NCI-H1092 treated with DMSO at 0.1 percent for 48 hours (cell line): ENCODE data around the gene ADAMTS6.
"Not testable (repeated sequence)": the region's sequence is repeated elsewhere in the genome, so short reads cannot be mapped to it uniquely, and the experiment has no call there.

Experiments
- DNase-seq: peaks from one replicate; lab custom pipeline; 2025; lab: John Stamatoyannopoulos, UW

The ADAMTS6 gene

GRCh38 chr5:65366655-65367054 is 115.1 kb downstream of the ADAMTS6 start:
- no peak for DNase-seq

GRCh38 chr5:65364907-65365306 is 116.8 kb downstream of the ADAMTS6 start:
- peak; percentile 54 for DNase-seq

DNA sequence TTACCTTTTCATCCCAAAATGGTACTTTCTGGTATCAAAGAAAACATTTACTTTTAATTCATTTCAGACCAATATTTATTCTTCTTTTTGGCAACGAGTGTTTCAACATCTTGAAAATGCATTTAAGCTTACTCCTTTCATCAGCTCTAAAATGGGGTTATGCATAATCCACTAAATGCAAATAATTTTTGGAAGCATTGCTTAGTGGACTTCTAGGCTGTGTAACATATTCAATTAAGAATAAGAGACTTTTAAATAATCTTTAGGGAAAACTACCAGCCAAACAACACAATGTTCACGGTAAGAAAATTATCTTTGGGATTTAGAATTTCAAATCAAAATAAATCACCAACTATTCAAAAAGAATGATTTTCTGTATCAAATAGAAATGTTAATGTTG is 118.2 kb downstream of the ADAMTS6 start:
- no peak for DNase-seq

DNA sequence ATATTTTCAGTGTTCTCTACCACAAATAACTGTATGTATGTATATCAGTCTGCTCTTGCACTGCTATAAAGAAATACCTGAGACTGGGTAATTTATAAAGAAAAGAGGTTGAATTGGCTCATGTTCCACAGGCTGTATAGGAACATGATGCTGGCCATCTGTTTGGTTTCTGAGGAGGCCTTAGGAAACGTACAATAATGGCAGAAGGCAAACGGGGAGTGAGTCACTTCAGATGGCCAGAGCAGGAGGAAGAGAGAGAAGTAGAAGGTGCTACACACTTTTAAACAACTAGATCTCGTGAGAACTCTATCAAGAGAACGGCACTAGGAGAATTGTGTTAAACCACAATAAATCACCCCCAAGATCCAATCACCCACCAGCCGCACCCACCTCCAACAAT is 121.7 kb downstream of the ADAMTS6 start:
- DNase-seq: no peak

- DNase-seq: no peak
These were observed 122.2 kb downstream of the ADAMTS6 start for GRCh38 chr5:65359569-65359968.

DNA sequence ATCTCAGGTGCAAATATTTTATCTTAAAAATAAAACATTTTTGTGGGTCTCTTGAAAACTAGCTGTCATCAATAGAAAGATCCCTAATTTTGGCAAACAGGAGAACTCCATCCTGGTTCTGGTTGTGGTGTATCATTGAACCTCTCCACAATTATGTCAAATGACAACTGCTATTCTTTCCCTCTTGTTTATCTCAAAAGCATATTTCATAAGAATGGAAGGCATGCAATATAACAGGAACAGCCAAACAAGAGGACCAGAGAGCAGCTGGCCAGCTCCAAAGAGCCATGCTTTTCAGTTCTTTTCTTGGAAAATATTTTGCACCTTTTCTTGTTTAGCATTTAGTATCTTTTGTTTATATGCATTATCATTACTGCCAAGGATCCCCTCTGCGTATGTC is 125.4 kb downstream of the ADAMTS6 start:
- no peak for DNase-seq

- DNase-seq: no peak
These were observed 126.4 kb downstream of the ADAMTS6 start for GRCh38 chr5:65355301-65355700.

DNA sequence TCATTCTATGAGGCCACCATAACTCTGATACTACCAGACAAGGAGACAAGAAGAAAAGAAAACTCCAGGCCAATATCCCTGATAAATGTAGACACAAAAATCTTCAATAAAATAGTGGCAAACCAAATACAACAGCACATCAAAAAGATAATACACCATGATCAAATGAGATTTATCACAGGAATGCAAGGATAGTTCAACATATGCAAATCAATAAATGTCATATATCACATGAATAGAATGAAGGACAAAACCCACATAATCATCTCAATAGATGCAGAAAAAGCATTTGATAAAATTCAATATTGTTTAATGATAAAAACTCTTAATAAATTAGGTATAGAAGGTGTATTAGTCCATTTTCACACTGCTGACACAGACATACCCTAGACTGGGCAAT is 139.9 kb downstream of the ADAMTS6 start:
- DNase-seq: no peak

- DNase-seq: no peak
These were observed 143.0 kb downstream of the ADAMTS6 start for GRCh38 chr5:65338606-65339151.

- DNase-seq: peak; percentile 53
These were observed 147.6 kb downstream of the ADAMTS6 start for GRCh38 chr5:65334077-65334476.

DNA sequence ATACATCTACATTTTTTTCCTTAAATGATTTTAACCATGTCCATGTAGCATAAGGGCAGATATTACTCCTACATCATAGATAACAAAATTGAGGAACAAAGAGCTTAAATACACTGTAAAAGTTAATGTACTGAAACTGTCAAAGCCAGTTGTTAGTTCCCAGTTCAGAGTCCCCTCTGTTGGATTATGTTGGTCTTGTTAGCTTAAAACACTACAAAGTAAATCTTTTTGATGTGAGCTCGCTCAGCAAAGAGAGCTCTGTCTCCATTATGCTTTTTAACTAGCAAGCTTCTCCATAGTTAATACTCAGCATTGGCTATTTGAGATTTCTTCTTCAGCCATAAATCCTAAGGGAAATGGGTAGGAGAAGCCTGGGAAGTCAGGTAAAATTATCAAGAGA is 149.1 kb downstream of the ADAMTS6 start:
- DNase-seq: no peak

DNA sequence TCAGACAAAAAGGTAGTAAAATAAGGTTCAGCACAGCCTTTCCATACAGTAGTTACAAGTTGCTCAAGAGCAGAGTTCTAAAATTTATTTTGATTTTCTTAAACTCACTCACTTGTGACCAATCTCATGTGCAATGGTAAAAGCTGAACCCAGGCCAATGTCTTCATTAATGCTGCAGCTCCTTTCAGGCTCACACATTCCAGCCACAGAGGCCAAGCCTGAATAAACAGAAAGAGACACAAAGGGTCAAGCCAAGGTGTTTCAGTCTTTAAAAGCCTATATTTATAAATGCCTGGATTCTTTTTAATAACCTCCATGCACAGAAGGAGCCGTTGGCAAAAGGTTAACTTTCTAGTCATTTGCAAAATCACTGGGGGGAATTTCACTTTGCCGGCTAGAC is 152.5 kb downstream of the ADAMTS6 start:
- DNase-seq: peak; percentile 3

- no peak for DNase-seq
These were observed 154.1 kb downstream of the ADAMTS6 start for GRCh38 chr5:65327582-65327981.

DNA sequence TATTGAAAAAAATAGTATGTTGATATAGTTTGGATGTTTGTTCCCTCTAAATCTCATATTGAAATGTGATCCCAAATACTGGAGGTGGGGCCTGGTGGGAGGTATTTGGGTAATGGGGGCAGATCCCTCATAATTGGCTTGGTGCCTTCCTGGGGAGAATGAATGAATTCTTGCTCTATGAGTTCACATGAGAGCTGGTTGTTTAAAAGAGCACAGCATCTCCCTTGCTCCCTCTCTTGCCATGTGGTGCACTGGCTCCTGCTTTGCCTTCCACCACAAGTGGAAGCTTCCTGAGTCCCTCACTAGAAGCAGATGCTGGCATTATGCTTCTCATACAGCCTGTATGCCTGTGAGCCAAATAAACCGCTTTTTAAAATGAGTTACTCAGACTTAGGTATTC is 154.8 kb downstream of the ADAMTS6 start:
- DNase-seq: no peak

DNA sequence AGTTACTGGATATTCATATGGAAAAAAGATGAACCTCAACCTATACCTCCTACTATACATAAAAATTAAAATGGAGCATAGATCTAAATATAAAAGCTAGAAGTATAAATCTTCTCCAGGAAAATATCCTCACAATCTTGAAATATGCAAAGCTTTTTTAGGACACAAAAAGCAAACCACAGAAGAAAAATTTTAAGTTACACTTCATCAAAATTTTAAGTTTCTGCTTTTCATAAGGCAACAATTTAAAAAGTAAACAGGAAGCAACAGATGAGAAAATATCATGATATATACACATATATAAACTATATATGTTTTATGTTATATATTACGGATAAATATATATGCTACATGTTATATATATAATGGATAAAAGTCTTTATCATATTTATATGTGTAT is 157.5 kb downstream of the ADAMTS6 start:
- DNase-seq: no peak

DNA sequence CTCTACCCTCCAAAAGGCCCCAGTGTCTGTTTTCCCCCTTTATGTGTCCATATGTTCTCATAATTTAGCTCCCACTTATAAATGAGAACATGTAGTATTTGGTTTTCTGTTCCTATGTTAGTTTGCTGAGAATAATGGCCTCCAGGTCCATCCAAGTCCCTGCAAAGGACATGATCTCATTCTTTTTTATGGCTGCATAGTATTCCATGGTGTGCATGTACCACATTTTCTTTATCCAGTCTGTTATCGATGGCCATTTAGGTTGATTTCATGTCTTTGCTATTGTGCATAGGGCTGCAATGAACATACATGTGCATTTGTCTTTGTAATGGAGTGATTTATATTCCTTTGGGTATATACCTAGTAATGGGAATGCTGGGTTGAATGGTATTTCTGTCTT is 161.0 kb downstream of the ADAMTS6 start:
- DNase-seq: not testable (repeated sequence)

- no peak for DNase-seq
These were observed 161.5 kb downstream of the ADAMTS6 start for GRCh38 chr5:65320250-65320649.

- DNase-seq: peak; percentile 1
These were observed 173.8 kb downstream of the ADAMTS6 start for GRCh38 chr5:65307931-65308330.

DNA sequence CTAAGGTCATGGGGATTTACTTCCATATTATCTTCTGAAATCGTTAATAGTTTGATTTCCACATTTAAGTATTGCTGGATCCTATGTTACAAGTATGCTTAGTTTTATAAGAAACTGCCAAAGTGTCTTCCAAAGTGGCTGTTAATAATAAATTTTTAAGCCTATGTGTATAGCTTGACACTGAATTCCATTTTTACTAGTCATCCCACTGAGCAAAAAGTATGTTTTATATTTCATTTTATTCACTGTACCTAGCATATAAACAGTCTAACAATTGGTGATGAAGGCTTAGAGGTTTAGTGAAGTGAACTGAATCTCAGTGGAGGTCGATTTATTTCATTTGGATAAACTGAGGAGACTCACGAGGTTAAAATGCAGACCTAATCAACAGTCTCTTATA is 174.6 kb downstream of the ADAMTS6 start:
- DNase-seq: no peak

DNA sequence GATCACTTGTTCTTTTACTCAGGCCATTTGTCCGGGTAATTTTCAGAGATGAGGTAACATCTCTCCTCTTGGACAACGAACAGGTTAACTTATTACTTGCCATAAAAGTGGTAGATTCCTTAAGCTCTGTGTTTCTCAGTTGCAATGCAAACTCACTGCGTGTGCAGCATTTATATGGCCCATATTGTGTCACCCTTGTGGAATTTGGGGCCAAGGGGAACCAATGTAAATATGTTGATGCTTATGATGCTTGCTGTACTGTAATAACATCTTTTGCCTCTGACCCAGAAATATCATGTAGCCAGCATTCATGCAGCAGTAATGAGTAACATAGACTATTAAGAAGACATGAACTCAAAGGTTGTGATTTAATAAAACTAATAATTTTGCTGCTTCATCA is 175.8 kb downstream of the ADAMTS6 start:
- no peak for DNase-seq

GRCh38 chr5:65299861-65300260 is 181.9 kb downstream of the ADAMTS6 start:
- no peak for DNase-seq

GRCh38 chr5:65296067-65296466 is 185.7 kb downstream of the ADAMTS6 start:
- DNase-seq: no peak

DNA sequence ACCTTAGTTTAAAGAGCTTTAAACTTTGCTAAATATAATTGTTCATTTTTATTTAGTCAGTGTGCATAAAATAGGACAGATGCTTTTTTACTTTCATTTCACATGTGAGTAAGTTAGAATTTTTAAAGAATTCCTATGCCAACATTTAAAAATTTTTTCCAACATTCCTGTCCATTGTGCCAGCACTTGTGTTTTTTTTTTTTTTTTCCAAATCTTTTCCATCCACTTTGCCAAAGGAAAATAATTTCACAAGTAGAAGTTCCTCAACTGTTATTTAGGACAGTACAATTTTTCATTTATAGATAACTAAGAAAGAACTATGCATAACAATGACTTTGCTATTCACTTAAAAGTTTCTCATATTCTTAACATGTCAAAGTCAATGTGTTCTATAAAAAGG is 189.5 kb downstream of the ADAMTS6 start:
- no peak for DNase-seq

- DNase-seq: no peak
These were observed 191.0 kb downstream of the ADAMTS6 start for GRCh38 chr5:65290677-65291076.

GRCh38 chr5:65288657-65289056 is 193.1 kb downstream of the ADAMTS6 start:
- DNase-seq: no peak
